ENCODE measurements around the gene ABL2. TPM values are rescaled to one million over a fixed set of nuclear protein-coding genes. Genes with fewer than 3 reads are reported as not detected.

ABL2 gene
- total and polyA plus RNA-seq, 2 donors (not counting 3 experiments of a cell fraction or from before 2014, with no cell fraction given): 41.8 to 158 TPM

DNA sequence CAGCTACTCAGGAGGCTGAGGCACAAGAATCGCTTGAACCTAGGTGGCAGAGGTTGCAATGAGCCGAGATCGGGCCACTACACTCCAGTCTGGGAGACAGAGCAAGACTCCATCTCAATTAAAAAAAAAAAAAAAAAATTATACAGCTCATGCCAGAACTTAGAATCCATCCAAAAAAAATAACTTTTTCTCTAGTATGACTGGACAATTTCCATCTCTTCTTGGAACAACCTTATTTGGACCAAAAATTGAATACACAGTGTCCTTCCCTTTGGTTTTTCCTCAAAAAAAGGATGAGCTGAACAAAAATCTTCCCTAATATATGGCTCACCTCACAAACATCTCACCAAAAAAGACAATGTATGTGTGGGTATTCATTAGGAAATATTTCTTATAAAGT lies 73.9 kb downstream of the ABL2 start:
- intact Hi-C loops (cut with micrococcal nuclease) (no loop called here), dilution Hi-C loops (cut with MboI; ENCODE audit: extremely low pct_ligation_motif_present, low sequenced_read_pairs) (no loop called here)
- no peak overlapping the region for H3K9ac ChIP-seq (replicated peaks; ENCODE audit: extremely low read depth, insufficient read depth, low read length)
- no peaks in the 10 kb centered on the region for H3K36me3 ChIP-seq (ENCODE audit: control insufficient read depth in 2 of 2, extremely low read depth in 1 of 2, insufficient read depth in 2 of 2, low read length in 2 of 2)
- no peaks in the 10 kb centered on the region for H3K9me1 ChIP-seq (replicated peaks; ENCODE audit: control insufficient read depth, extremely low read depth, insufficient read depth, low read length)
- no peak for TF ChIP-seq CTCF (IDR thresholded peaks at IDR 0.05; ENCODE audit: extremely low read depth in 1 of 2, insufficient read depth in 1 of 2, low read depth in 1 of 2, low read length in 2 of 2)
- no peak for TF ChIP-seq GATA2 (IDR thresholded peaks at IDR 0.05; ENCODE audit: insufficient read depth, insufficient read length, low read depth, low read length)
- H3K4me1 ChIP-seq (ENCODE audit: control insufficient read depth, extremely low read depth, insufficient read depth, low read length): no peaks in the 10 kb centered on the region
- H3K4me3 ChIP-seq (replicated peaks in 1 of 3; ENCODE audit: insufficient read depth in 1 of 3, low read depth in 1 of 3, low read length in 3 of 3): no peak overlapping the region
- CTCF ChIA-PET: interaction anchor here (0.6 to 0.8 kb wide), 2 partner anchors 34 to 77 kb away, joined by 3 read pairs; no protein-coding TSS in a partner anchor
- DNase-seq (ENCODE audit: low read depth, low spot score) (no peak), FAIRE-seq (no peak)
- H4K20me1 ChIP-seq (replicated peaks; ENCODE audit: control insufficient read depth, extremely low read depth, insufficient read depth, low read length): peaks cover 6% of the 10 kb centered on the region
- no peaks in the 10 kb centered on the region for H3K27me3 ChIP-seq (ENCODE audit: control insufficient read depth in 2 of 2, insufficient read depth in 2 of 2, low read length in 2 of 2)
- H2AFZ ChIP-seq (ENCODE audit: low read depth, low read length): no peak overlapping the region
- H3K9me3 ChIP-seq (replicated peaks; ENCODE audit: control insufficient read depth, insufficient read depth, low read length): no peaks in the 10 kb centered on the region
- BruUV-seq (replicated peaks): no TSS peak
- POLR2A ChIA-PET: interaction anchor here (0.8 to 1.1 kb wide), 2 partner anchors 12 to 14 kb away, joined by 4 to 5 read pairs; no protein-coding TSS in a partner anchor
- no peak overlapping the region for H3K27ac ChIP-seq (ENCODE audit: insufficient read depth, low read depth, low read length)
- peaks cover 42% of the 10 kb centered on the region for H3K79me2 ChIP-seq (ENCODE audit: control insufficient read depth, insufficient read depth, low read length)
- no peak overlapping the region for H3K4me2 ChIP-seq (ENCODE audit: insufficient read depth, low read length)

GRCh38 chr1:179154437-179154836 lies 75.0 kb downstream of the ABL2 start:
- no peaks in the 10 kb centered on the region for H3K36me3 ChIP-seq (ENCODE audit: control insufficient read depth in 2 of 2, extremely low read depth in 1 of 2, insufficient read depth in 2 of 2, low read length in 2 of 2)
- dilution Hi-C loops (cut with MboI; ENCODE audit: extremely low pct_ligation_motif_present, low sequenced_read_pairs) (no loop called here), intact Hi-C loops (cut with micrococcal nuclease) (no loop called here)
- no peak for FAIRE-seq
- no peaks in the 10 kb centered on the region for H3K9me1 ChIP-seq (replicated peaks; ENCODE audit: control insufficient read depth, extremely low read depth, insufficient read depth, low read length)
- DNase-seq (ENCODE audit: low read depth, low spot score): no peak
- no peak overlapping the region for H3K4me2 ChIP-seq (ENCODE audit: insufficient read depth, low read length)
- ChIA-PET POLR2A (no interaction called here), CTCF (interaction anchor here (1.5 kb wide), 1 partner anchor 33 kb away, joined by 4 read pairs; no protein-coding TSS in a partner anchor)
- peaks cover 52% of the 10 kb centered on the region for H3K79me2 ChIP-seq (ENCODE audit: control insufficient read depth, insufficient read depth, low read length)
- peaks cover 6% of the 10 kb centered on the region for H4K20me1 ChIP-seq (replicated peaks; ENCODE audit: control insufficient read depth, extremely low read depth, insufficient read depth, low read length)
- no peak overlapping the region for H2AFZ ChIP-seq (ENCODE audit: low read depth, low read length)
- TF ChIP-seq JUN (IDR thresholded peaks at IDR 0.05; ENCODE audit: borderline replicate concordance, insufficient read depth, insufficient read length, low read depth) (no peak), MAX (IDR thresholded peaks at IDR 0.05; ENCODE audit: insufficient read depth, insufficient read length) (no peak), POLR2AphosphoS5 (IDR thresholded peaks at IDR 0.05; ENCODE audit: insufficient read depth, low read depth, low read length) (no peak), GATA2 (IDR thresholded peaks at IDR 0.05; ENCODE audit: insufficient read depth, insufficient read length, low read depth, low read length) (no peak), EZH2 (IDR thresholded peaks at IDR 0.05; ENCODE audit: borderline replicate concordance, low read depth, low read length, severe bottlenecking) (no peak), MYC (IDR thresholded peaks at IDR 0.05; ENCODE audit: low read depth, low read length) (no peak), CTCF (IDR thresholded peaks at IDR 0.05; ENCODE audit: extremely low read depth in 1 of 2, insufficient read depth in 1 of 2, low read depth in 1 of 2, low read length in 2 of 2) (no peak), FOS (IDR thresholded peaks at IDR 0.05; ENCODE audit: borderline replicate concordance, insufficient read depth, low read length) (no peak), POLR2A (IDR thresholded peaks at IDR 0.05; ENCODE audit: low read depth, low read length) (no peak)
- H3K4me3 ChIP-seq (replicated peaks in 1 of 3; ENCODE audit: insufficient read depth in 1 of 3, low read depth in 1 of 3, low read length in 3 of 3): no peak overlapping the region
- BruUV-seq (replicated peaks): no TSS peak
- H3K9ac ChIP-seq (replicated peaks; ENCODE audit: extremely low read depth, insufficient read depth, low read length): no peak overlapping the region
- H3K27me3 ChIP-seq (ENCODE audit: control insufficient read depth in 2 of 2, insufficient read depth in 2 of 2, low read length in 2 of 2): no peaks in the 10 kb centered on the region
- H3K27ac ChIP-seq (ENCODE audit: insufficient read depth, low read depth, low read length): no peak overlapping the region
- H3K4me1 ChIP-seq (ENCODE audit: control insufficient read depth, extremely low read depth, insufficient read depth, low read length): no peaks in the 10 kb centered on the region
- H3K9me3 ChIP-seq (replicated peaks; ENCODE audit: control insufficient read depth, insufficient read depth, low read length): no peaks in the 10 kb centered on the region

Measured in endothelial cell of umbilical vein (primary cell).